Uterus (tissue), 4 donors: Measurements from ENCODE around the gene VAC14. TPM values are rescaled to one million over a fixed set of nuclear protein-coding genes. Genes with fewer than 3 reads are reported as not detected.
A peak's percentile ranks its signal among the peaks of the same experiment; 100 is the strongest.

Experiments used
- DNase-seq, 2 donors: peaks; one replicate each; pipeline ENCODE4 v3.0.0-alpha.2; 2019 to 2020
- H3K27ac ChIP-seq, 2 donors: fragments of 200-600 bp; sonication (generic); 1 replicate in 1 of 2; 2 replicates in 1 of 2; pipeline ENCODE4 v1.5.1; 2016 to 2018
- H3K27me3 ChIP-seq, 2 donors: fragments of 200-600 bp; sonication (generic); one replicate each; pipeline ENCODE4 v1.5.1; 2018 to 2019; ENCODE audit warnings: control low read depth in 1 of 2
- H3K36me3 ChIP-seq, 2 donors: fragments of 200-600 bp; sonication (generic); one replicate each; pipeline ENCODE4 v1.5.1; 2019; ENCODE audit warnings: control low read depth in 1 of 2
- H3K4me1 ChIP-seq, 2 donors: fragments of 200-600 bp; sonication (generic); one replicate each; pipeline ENCODE4 v1.5.1; 2018 to 2019; ENCODE audit warnings: control low read depth in 1 of 2
- H3K4me3 ChIP-seq, 2 donors: fragments of 200-600 bp; sonication (generic); 1 replicate in 1 of 2; 2 replicates in 1 of 2; pipeline ENCODE4 v1.5.1; 2018 to 2019; ENCODE audit warnings: mild to moderate bottlenecking in 1 of 2
- H3K9me3 ChIP-seq, 2 donors: fragments of 200-600 bp; sonication (generic); one replicate each; pipeline ENCODE4 v1.5.1; 2019; ENCODE audit warnings: control low read depth in 1 of 2
- POLR2A ChIP-seq, 2 donors: fragments of 450-650 bp; IDR thresholded peaks; one replicate each; pipeline ENCODE4 v1.6.1; 2016; ENCODE audit warnings: antibody characterized with exemption in 2 of 2, mild to moderate bottlenecking in 1 of 2, moderate library complexity in 1 of 2
- intact Hi-C: fragments of 100-400 bp; cut with DNase I; formaldehyde crosslinking; loops from one replicate; pipeline ENCODE4 v1.15.1; 2023; ENCODE audit warnings: low total_unique reads
- total RNA-seq, 4 donors: library from RNA; depleted of rRNA in 3 of 4; stranded (reverse); fragments of >200 nt in 3 of 4; gene quantifications; one replicate each; pipeline versions ENCODE4 v1.1.0 to v1.2.4, GENCODE V29; 2014 to 2023
- TF ChIP-seq, protein P1 (sequence below), 4 experiments: fragments of 200-600 bp in 2 of 4; fragments of 450-650 bp in 2 of 4; sonication (generic) in 2 of 4; IDR thresholded peaks; one replicate each; pipeline ENCODE4 v1.5.1; 2016 to 2019; ENCODE audit warnings: antibody characterized with exemption in 4 of 4, mild to moderate bottlenecking in 2 of 4, moderate library complexity in 1 of 4
- donor health status: DM: yes; HTN: yes; CAD: no.

VAC14 gene
- total RNA-seq, 4 donors from 2014 or later, result 4.7 to 30.6 (median 17.4) TPM

- DNase-seq, result no peak
- intact Hi-C loops, result no loop called here
- Histone ChIP-seq H3K36me3 (no peaks in the 10 kb centered on the region), H3K4me3 (no peak overlapping the region), H3K9me3 (no peaks in the 10 kb centered on the region), H3K4me1 (peaks cover 22 to 47% of the 10 kb centered on the region in 2 donors), H3K27me3 (no peaks in the 10 kb centered on the region), H3K27ac (peak overlapping the region; percentile 93 to 97)
- no peak for TF ChIP-seq POLR2A (IDR thresholded peaks at IDR 0.05)
- TF ChIP-seq, protein P1, sequence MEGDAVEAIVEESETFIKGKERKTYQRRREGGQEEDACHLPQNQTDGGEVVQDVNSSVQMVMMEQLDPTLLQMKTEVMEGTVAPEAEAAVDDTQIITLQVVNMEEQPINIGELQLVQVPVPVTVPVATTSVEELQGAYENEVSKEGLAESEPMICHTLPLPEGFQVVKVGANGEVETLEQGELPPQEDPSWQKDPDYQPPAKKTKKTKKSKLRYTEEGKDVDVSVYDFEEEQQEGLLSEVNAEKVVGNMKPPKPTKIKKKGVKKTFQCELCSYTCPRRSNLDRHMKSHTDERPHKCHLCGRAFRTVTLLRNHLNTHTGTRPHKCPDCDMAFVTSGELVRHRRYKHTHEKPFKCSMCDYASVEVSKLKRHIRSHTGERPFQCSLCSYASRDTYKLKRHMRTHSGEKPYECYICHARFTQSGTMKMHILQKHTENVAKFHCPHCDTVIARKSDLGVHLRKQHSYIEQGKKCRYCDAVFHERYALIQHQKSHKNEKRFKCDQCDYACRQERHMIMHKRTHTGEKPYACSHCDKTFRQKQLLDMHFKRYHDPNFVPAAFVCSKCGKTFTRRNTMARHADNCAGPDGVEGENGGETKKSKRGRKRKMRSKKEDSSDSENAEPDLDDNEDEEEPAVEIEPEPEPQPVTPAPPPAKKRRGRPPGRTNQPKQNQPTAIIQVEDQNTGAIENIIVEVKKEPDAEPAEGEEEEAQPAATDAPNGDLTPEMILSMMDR (IDR thresholded peaks at IDR 0.05), result no peak
Measured at GRCh38 chr16:70696952-70697593, 103.9 kb downstream of the VAC14 start.

DNA sequence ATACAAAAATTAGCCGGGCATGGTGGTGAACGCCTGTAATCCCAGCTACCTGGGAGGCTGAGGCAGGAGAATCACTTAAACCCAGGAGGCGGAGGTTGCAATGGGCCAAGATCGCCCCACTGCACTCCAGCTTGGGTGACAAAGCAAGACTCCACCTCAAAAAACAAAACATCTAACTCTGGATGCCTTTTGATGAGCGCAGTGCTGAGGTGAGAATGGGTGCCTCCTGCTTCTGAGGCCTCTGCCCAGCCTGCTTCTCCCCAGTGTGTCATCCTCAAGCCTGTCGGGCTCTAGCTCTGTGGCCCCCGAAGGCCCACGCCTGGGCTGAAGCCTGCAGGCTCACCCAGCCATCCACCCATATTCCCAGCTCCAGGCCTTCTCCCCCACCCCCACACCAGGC is 104.6 kb downstream of the VAC14 start:
- intact Hi-C loops, result no loop called here
- Histone ChIP-seq H3K36me3 (no peaks in the 10 kb centered on the region), H3K9me3 (no peaks in the 10 kb centered on the region), H3K27me3 (no peaks in the 10 kb centered on the region), H3K4me1 (peaks cover 24 to 52% of the 10 kb centered on the region in 2 donors), H3K27ac (peak overlapping the region; percentile 93 to 97), H3K4me3 (no peak overlapping the region)
- TF ChIP-seq, protein P1 (IDR thresholded peaks at IDR 0.05), result no peak
- no peak for TF ChIP-seq POLR2A (IDR thresholded peaks at IDR 0.05)
- no peak for DNase-seq

DNA sequence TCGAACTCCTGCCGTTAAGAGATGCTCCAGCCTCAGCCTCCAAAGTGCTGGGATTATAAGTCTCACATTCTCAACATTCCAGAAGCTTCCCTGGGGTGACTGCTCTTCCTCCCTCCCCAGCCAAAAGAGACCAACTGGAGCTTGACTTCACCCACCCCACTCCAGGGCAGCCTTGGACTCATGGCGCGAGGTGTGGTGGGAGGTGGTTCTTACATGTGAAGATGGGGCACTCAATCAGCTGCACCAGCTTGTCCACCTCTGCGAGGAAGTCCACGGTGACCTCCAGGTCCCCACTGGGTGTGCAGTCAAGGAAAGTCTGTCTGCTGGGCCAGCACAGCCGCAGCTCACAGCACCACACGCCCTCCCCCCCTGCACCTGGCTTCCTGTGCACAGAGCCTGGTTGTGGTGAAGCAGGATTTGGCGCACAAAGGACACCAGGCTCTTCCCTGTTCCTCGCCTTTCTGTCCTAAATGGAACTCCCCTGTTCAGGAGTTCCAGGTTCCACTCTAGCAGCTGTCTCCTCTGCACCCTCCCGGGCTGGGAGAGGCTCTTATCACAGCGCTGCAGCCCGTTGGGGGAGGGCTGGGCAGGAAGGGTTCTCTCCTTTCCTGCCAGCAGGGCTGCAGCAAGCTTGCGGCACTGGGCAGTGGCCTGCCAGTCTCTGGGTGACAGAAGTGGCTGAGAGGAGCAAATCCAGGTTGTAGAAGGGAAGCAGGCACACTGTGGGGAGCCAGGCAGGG is 105.5 kb downstream of the VAC14 start:
- H3K4me3 ChIP-seq, result no peak overlapping the region
- TF ChIP-seq, protein P1 (IDR thresholded peaks at IDR 0.05), result no peak
- no peak for TF ChIP-seq POLR2A (IDR thresholded peaks at IDR 0.05)
- intact Hi-C loops, result no loop called here
- H3K27me3 ChIP-seq, result no peaks in the 10 kb centered on the region
- DNase-seq, result no peak
- peak overlapping the region; percentile 93 to 97 for H3K27ac ChIP-seq
- no peaks in the 10 kb centered on the region for H3K36me3 ChIP-seq
- no peaks in the 10 kb centered on the region for H3K9me3 ChIP-seq
- H3K4me1 ChIP-seq, result peaks cover 27 to 60% of the 10 kb centered on the region in 2 donors

- no peak overlapping the region for H3K4me3 ChIP-seq
- peak overlapping the region; percentile 93 to 97 for H3K27ac ChIP-seq
- no peaks in the 10 kb centered on the region for H3K36me3 ChIP-seq
- H3K27me3 ChIP-seq, result no peaks in the 10 kb centered on the region
- peaks cover 27 to 67% of the 10 kb centered on the region in 2 donors for H3K4me1 ChIP-seq
- TF ChIP-seq, protein P1 (IDR thresholded peaks at IDR 0.05), result no peak
- no peak for TF ChIP-seq POLR2A (IDR thresholded peaks at IDR 0.05)
- intact Hi-C loops, result loop anchor here (5.0 kb wide), 1 partner anchor 47 kb away; no protein-coding TSS in a partner anchor
- peak in 1 of 2 donors; percentile 48 for DNase-seq
- H3K9me3 ChIP-seq, result no peaks in the 10 kb centered on the region
Measured at GRCh38 chr16:70694868-70695218, 106.1 kb downstream of the VAC14 start.
